GM12801 (cell line): Measurements from ENCODE around the gene ELF4.

Experiments
- TF ChIP-seq, protein P1 (sequence below): IDR thresholded peaks from one replicate; pipeline ENCODE4 v1.5.1; 2011; ENCODE audit warnings: control low read depth; ENCODE audit not compliant: insufficient read length; ENCODE audit errors: extremely low read depth

The ELF4 gene

DNA sequence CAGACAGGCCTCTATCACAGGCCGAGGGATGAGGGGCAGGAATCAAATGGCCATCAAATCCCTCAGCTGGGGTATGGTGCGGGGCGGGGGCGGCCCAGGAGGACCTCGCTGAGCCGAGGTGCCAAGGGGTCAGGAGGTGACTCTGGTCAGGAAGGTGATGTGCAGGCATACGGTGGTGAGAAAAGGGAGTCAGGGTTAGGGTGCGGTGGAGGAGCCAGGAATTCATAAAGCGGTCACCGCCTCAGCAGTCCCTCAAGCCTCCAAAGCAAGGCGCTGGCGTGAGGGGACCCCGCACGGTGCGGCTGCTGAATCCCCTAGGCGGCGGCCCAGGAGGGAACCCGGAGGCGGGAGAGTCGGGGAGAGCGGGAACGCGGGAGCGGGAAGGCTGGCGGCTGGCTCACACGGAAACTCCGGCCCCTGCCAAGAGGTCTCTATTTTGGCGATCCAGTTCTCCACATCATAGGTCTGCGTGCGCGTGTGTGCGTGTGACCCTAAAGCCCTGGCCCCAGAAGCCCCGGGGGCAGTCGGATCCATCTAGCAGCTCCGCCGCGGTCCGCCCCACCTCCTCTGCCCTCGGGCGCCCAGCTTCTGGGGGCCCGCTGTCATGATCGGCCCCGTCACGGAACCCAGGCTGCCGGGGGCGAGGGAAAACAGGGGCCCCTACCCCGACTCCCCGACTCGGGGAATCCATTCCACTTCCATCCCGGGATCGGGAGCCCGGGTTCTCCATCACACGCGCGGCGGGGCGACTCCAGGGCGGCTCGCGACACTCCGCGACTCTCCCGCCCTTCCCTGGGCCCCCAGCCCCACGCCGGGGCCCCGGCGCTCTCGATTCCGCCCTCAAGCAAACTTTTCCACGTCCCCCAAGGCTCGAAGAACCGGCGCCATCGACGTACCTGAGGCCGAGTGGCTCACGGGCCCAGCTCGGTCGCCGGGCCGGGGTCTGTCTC lies 593 bp downstream of the ELF4 start:
- TF ChIP-seq, protein P1, sequence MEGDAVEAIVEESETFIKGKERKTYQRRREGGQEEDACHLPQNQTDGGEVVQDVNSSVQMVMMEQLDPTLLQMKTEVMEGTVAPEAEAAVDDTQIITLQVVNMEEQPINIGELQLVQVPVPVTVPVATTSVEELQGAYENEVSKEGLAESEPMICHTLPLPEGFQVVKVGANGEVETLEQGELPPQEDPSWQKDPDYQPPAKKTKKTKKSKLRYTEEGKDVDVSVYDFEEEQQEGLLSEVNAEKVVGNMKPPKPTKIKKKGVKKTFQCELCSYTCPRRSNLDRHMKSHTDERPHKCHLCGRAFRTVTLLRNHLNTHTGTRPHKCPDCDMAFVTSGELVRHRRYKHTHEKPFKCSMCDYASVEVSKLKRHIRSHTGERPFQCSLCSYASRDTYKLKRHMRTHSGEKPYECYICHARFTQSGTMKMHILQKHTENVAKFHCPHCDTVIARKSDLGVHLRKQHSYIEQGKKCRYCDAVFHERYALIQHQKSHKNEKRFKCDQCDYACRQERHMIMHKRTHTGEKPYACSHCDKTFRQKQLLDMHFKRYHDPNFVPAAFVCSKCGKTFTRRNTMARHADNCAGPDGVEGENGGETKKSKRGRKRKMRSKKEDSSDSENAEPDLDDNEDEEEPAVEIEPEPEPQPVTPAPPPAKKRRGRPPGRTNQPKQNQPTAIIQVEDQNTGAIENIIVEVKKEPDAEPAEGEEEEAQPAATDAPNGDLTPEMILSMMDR, result no peak

DNA sequence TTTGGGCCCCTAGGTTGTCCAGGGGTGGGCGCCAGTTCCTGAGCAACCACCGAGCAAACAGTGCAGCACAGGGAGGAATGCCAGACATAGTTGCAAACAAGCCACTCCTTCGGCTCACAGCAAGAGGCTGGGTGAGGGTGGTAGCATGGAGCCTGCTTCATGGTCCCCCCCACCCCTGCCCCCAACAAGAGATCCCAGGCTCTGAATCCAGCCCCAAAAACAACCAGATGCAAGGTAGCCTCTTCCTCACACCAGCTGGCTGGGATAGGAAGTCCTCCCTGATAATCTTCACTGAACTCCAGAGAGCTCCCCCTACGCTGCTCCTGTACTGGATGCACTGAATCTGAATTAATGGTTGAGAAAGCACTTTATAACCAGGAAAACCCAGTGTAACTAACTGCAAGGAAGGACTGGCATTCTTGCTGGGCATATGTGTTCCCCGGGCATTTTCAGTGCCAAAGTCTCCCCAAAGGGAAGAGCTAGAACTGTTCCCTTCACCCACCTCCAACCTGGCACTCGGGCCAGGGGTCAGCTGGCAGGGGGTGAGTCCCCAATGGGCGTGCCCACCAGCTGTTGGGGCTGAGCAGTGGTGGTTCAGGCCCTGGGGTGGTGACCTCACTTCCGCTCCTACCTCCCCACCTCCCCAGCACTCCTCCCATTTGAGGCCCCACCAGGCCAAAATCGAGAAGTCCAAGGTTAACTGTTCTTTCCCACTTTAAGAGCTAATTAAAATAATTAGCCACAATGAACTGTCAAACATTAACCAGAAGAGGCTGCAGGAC lies 1.5 kb downstream of the ELF4 start:
- TF ChIP-seq, protein P1, result no peak

DNA sequence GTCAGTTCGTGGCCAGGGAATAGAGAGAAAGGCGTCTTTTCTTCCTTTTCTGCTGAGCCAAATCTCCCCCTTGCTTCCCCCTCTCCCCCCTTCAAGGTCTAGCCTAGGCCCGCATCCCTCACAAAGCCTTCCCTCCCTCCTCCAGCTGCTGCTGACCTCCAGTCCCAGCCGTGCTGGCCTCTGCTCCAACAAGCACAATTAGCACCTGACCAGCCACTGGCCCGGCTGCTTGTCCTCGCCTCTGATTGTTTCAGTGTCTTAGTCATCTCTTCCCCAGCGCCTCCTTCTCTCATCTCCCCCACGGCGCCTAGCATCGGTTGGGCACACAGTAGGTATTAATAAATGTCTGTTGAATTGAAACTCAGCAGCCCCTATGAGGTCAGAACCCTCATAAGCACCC lies 4.2 kb downstream of the ELF4 start:
- TF ChIP-seq, protein P1, result no peak

DNA sequence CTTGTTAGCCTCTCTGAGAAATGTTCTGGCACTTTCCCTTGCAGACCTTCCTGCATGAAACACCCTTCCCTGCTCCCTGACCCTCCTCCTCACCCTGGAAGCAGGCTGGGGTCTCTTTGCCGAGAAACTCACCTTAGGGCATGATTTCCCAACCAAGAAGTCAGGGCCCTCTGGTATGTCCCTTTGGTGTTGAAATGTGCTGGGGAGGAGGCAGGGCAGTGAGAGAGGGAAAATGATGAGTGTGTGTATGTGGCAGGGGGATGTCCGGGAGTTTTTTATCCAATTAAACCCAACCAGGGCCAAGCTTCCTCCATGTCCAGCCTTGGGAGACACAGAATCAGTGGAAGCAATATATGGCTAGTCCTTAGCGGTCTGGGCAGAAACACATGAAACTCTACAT lies 5.1 kb downstream of the ELF4 start:
- TF ChIP-seq, protein P1, result no peak

DNA sequence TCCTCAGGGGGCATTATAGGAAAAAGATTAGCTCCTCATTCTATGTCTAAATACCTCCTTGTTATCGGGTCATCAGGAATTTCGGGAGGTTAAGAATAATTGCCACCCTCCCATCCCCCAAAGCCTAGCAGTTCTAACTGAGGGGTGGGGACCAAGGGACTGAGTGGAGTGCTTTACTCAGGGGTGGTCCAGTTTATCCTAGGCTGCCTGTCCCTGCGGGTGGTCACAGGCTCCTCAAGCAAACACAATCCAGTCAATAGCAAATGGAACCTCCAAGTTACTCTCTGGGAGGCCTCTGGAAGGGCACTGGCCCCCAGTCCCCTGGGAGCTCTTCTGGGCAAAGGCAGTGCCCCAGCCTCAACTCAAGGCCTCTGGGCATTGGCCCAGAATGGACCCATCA lies 6.7 kb downstream of the ELF4 start:
- TF ChIP-seq, protein P1, result no peak

DNA sequence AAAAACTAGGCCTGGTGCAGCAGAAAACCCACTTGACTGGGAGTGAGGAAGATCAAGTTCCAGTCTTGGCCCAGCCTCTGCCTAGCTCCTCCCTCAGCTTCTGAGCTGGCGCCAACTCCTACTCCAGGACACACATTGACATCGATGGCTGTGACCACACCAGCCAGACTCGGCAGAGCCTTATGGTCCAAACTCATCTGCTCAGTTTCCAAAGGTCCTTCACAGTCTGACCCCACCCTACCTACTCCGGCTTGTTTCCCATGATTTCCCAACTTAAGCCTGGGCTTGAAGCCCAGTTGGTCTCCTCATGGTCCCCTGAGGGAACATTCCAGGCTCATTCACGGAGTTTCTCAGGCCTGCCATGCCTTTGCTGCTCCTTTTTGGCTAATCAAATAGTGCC lies 10.1 kb downstream of the ELF4 start:
- TF ChIP-seq, protein P1, result no peak

DNA sequence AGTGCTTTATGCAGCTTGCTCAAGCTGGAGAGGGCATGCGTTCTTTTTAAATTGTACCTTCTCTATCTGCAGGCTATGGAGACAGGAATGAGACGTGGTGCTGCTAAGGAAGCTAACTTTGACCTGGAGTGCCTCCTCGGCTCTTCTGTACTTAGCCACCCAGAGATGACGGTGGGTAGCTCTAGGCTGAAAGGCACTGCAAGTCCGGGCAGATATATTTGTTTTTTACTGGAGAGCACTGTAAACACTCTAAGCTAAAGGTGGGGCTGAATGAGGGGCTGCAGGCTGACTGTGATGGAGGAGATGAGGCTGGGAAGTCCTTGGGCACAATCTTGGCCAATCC lies 12.1 kb downstream of the ELF4 start:
- TF ChIP-seq, protein P1, result no peak
